ENCODE results near the gene EREG.

GRCh38 chr4:74428276-74428675, 63.3 kb downstream of the EREG start:
- no peak for TF ChIP-seq CTCF (IDR thresholded peaks at IDR 0.05)
- TF ChIP-seq EP300 (IDR thresholded peaks at IDR 0.05): no peak
